HL-60 (cell line): ENCODE data around the gene DNASE1.
A peak's percentile ranks its signal among the peaks of the same experiment; 100 is the strongest.

ENCODE experiments used
- DNase-seq, 2 experiments: peaks; one replicate each; pipeline ENCODE4 v3.0.0-alpha.2; 2010 to 2020; ENCODE audit warnings: low read depth in 1 of 2, low spot score in 1 of 2
- H3K27ac ChIP-seq: fragments of 250-450 bp; sonication (Bioruptor Pico); replicated peaks from 2 replicates; pipeline ENCODE4 v1.5.1; 2020; ENCODE audit warnings: mild to moderate bottlenecking, moderate library complexity
- H3K27me3 ChIP-seq: fragments of 250-450 bp; sonication (Bioruptor Pico); 2 replicates; pipeline ENCODE4 v1.5.1; 2021; ENCODE audit warnings: mild to moderate bottlenecking, moderate library complexity; ENCODE audit not compliant: insufficient read depth, poor library complexity, severe bottlenecking
- H3K4me3 ChIP-seq: replicated peaks from 2 replicates; pipeline ENCODE4 v1.5.1; 2011; ENCODE audit warnings: mild to moderate bottlenecking, control low read depth, low read length; ENCODE audit not compliant: insufficient read depth
- GABPA ChIP-seq: IDR thresholded peaks from 2 replicates; pipeline ENCODE4 v1.6.1; 2012; ENCODE audit warnings: low read depth
- POLR2AphosphoS5 ChIP-seq: IDR thresholded peaks from 2 replicates; pipeline ENCODE4 v1.6.1; 2012; ENCODE audit warnings: low read depth
- REST ChIP-seq: IDR thresholded peaks from 2 replicates; pipeline ENCODE4 v1.6.1; 2012; ENCODE audit warnings: low read depth; ENCODE audit not compliant: insufficient replicate concordance
- SPI1 ChIP-seq: IDR thresholded peaks from 2 replicates; pipeline ENCODE4 v1.6.1; 2012; ENCODE audit warnings: low read depth, mild to moderate bottlenecking, borderline replicate concordance
- TF ChIP-seq, protein P1 (sequence below): IDR thresholded peaks from one replicate; pipeline ENCODE4 v1.5.1; 2011; ENCODE audit warnings: low read length, control low read depth, inconsistent platforms; ENCODE audit not compliant: insufficient read depth

The DNASE1 gene

DNA sequence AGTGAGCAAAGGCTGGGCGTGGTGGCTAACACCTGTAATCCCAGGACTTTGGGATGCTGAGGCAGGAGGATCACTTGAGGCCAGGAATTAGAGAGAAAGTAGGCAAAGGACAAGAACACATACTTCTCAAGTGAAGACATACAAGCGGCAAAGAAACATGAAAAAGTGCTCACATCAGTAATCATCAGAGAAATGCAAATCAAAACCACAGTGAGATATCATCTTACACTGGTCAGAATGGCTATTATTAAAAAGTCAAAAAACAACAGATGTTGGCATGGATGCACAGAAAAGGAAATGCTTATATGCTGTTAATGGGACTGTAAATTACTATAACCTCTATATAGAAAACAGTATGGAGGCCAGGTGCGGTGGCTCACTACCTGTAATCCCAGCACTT, 30.8 kb upstream of the DNASE1 start:
- TF ChIP-seq REST (no peak), POLR2AphosphoS5 (no peak), SPI1 (no peak), GABPA (no peak)
- TF ChIP-seq, protein P1, sequence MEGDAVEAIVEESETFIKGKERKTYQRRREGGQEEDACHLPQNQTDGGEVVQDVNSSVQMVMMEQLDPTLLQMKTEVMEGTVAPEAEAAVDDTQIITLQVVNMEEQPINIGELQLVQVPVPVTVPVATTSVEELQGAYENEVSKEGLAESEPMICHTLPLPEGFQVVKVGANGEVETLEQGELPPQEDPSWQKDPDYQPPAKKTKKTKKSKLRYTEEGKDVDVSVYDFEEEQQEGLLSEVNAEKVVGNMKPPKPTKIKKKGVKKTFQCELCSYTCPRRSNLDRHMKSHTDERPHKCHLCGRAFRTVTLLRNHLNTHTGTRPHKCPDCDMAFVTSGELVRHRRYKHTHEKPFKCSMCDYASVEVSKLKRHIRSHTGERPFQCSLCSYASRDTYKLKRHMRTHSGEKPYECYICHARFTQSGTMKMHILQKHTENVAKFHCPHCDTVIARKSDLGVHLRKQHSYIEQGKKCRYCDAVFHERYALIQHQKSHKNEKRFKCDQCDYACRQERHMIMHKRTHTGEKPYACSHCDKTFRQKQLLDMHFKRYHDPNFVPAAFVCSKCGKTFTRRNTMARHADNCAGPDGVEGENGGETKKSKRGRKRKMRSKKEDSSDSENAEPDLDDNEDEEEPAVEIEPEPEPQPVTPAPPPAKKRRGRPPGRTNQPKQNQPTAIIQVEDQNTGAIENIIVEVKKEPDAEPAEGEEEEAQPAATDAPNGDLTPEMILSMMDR = no peak
- Histone ChIP-seq H3K27ac (no peak overlapping the region), H3K27me3 (no peaks in the 10 kb centered on the region), H3K4me3 (no peak overlapping the region)
- DNase-seq = no peak

DNA sequence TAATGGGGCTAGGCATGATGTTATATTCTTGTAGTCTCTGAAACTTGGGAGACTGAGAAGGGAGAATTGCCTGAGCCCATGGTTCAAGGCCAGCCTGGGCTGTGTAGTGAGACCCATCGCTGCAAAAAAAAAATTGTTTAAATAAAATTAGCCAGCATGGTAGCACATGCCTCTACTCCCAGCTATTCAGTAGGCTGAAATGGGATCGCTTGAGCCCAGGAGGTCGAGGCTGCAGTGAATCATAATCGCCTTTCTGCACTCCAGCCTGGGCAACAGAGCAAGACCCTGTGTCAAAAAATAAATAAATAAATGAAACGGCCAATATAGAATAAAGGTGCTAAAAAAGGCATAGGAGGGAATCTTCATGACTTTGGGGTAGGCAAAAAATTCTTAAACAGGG, 29.2 kb upstream of the DNASE1 start:
- peak overlapping the region; percentile 73 for H3K27ac ChIP-seq
- DNase-seq = no peak
- TF ChIP-seq GABPA (no peak), POLR2AphosphoS5 (no peak), SPI1 (no peak), REST (no peak)
- TF ChIP-seq, protein P1 = no peak
- H3K4me3 ChIP-seq = no peak overlapping the region
- no peaks in the 10 kb centered on the region for H3K27me3 ChIP-seq

- peak overlapping the region; percentile 73 for H3K27ac ChIP-seq
- DNase-seq = peak; percentile 34 to 58
- TF ChIP-seq, protein P1 = no peak
- TF ChIP-seq SPI1 (peak; percentile 78), GABPA (no peak)
These were observed 28.4 kb upstream of the DNASE1 start for GRCh38 chr16:3625911-3626732.

More at GRCh38 chr16:3625911-3626732, 28.4 kb upstream of the DNASE1 start:
- Histone ChIP-seq H3K27me3 (no peaks in the 10 kb centered on the region), H3K4me3 (no peak overlapping the region)
